GM12891 (cell line): ENCODE measurements around the gene SPRED1.

Experiments used
- PAX5 ChIP-seq: IDR thresholded peaks from 2 replicates; pipeline ENCODE4 v1.6.1; 2011; ENCODE audit warnings: low read length, moderate library complexity, mild to moderate bottlenecking; ENCODE audit not compliant: insufficient read depth, severe bottlenecking
- POLR2A ChIP-seq: IDR thresholded peaks from 2 replicates; pipeline ENCODE4 v1.6.1; 2011; ENCODE audit warnings: low read depth, low read length, control low read depth
- TAF1 ChIP-seq: IDR thresholded peaks from 2 replicates; pipeline ENCODE4 v1.6.1; 2011; ENCODE audit warnings: low read depth, low read length, control low read depth

- TF ChIP-seq POLR2A (no peak), TAF1 (no peak), PAX5 (no peak)
Measured at GRCh38 chr15:38378161-38378560, 125.5 kb downstream of the SPRED1 start.
